Measurements from ENCODE around the gene TENM3.

- TF ChIP-seq CTCF (IDR thresholded peaks at IDR 0.05; ENCODE audit: low read depth, low read length) (no peak), POLR2A (IDR thresholded peaks at IDR 0.05; ENCODE audit: extremely low read depth, insufficient read length) (no peak), MAX (IDR thresholded peaks at IDR 0.05; ENCODE audit: low read depth, low read length) (no peak), MYC (IDR thresholded peaks at IDR 0.05; ENCODE audit: low read depth, low read length) (no peak)
Measured at GRCh38 chr4:182640932-182641331, 397.7 kb downstream of the TENM3 start.
